Endodermal cell (in vitro differentiated cells): Measurements from ENCODE around the gene ZNF689. TPM values are rescaled to one million over a fixed set of nuclear protein-coding genes. Genes with fewer than 3 reads are reported as not detected.

Experiments used
- DNase-seq: peaks from one replicate; pipeline ENCODE4 v3.0.0-alpha.2; 2017
- H3K27ac ChIP-seq: 2 replicates; pipeline ENCODE4 v1.5.1; 2013; ENCODE audit warnings: mild to moderate bottlenecking, low read depth, low read length, moderate library complexity
- H3K27me3 ChIP-seq: 2 replicates; pipeline ENCODE4 v1.6.1; 2013; ENCODE audit warnings: mild to moderate bottlenecking, low read length, moderate library complexity; ENCODE audit not compliant: insufficient read depth, control insufficient read depth, poor library complexity, severe bottlenecking
- H3K36me3 ChIP-seq: 2 replicates; pipeline ENCODE4 v1.7.0; 2013; ENCODE audit warnings: mild to moderate bottlenecking, low read length, moderate library complexity; ENCODE audit not compliant: control insufficient read depth, insufficient read depth
- H3K4me1 ChIP-seq: one replicate; pipeline ENCODE4 v1.7.0; 2013; ENCODE audit warnings: low read length; ENCODE audit not compliant: control insufficient read depth, insufficient read depth
- H3K4me3 ChIP-seq: 2 replicates; pipeline ENCODE4 v1.5.1; 2013; ENCODE audit warnings: mild to moderate bottlenecking, low read length, moderate library complexity
- H3K9ac ChIP-seq: 2 replicates; pipeline ENCODE4 v1.6.1; 2013; ENCODE audit warnings: mild to moderate bottlenecking, low read length, moderate library complexity; ENCODE audit not compliant: poor library complexity, severe bottlenecking; ENCODE audit errors: extremely low read depth
- H3K9me3 ChIP-seq: 2 replicates; pipeline ENCODE4 v1.6.1; 2013; ENCODE audit warnings: mild to moderate bottlenecking, low read length, moderate library complexity; ENCODE audit not compliant: control insufficient read depth
- H3K27ac Mint-ChIP-seq: 2 replicates; pipeline ENCODE4 v1.8.0; 2020; ENCODE audit warnings: mixed read lengths
- H3K27me3 Mint-ChIP-seq: 2 replicates; pipeline ENCODE4 v1.8.0; 2021; ENCODE audit warnings: mild to moderate bottlenecking, mixed read lengths; ENCODE audit not compliant: insufficient read depth
- H3K36me3 Mint-ChIP-seq: 2 replicates; pipeline ENCODE4 v1.8.0; 2020; ENCODE audit warnings: low read depth, mixed read lengths
- H3K4me1 Mint-ChIP-seq: 2 replicates; pipeline ENCODE4 v1.8.0; 2020; ENCODE audit warnings: mixed read lengths
- H3K4me3 Mint-ChIP-seq: 2 replicates; pipeline ENCODE4 v1.8.0; 2020; ENCODE audit warnings: mild to moderate bottlenecking, moderate library complexity, mixed read lengths
- H3K9me3 Mint-ChIP-seq: 2 replicates; pipeline ENCODE4 v1.8.0; 2020; ENCODE audit warnings: mild to moderate bottlenecking, mixed read lengths
- WGBS, 2 experiments: methylation state at CpG; one replicate each; pipeline versions ENCODE4 v1.1.5 to v1.1.7; 2013; ENCODE audit warnings: missing lambda C conversion rate in 2 of 2, mixed read lengths in 1 of 2; ENCODE audit not compliant: insufficient coverage in 1 of 2, insufficient read length in 1 of 2; 5-methylcytosine and 5-hydroxymethylcytosine counted together
- total RNA-seq, 2 donors: library from RNA; stranded (reverse); fragmentation: NEBNext Ultra II Directional in 1 of 2; extraction: Animal tissue kit (Norgen Biotek cat#: 25700) in 1 of 2; gene quantifications; 2 replicates in 1 of 2; 3 replicates in 1 of 2; pipeline ENCODE4 v1.2.1, GENCODE V29; 2021
- TF ChIP-seq, protein P1 (sequence below): fragments of 200-600 bp; sonication (generic); conservative IDR thresholded peaks from 2 replicates; pipeline ENCODE4 v1.5.0; 2021; ENCODE audit warnings: antibody characterized with exemption, mild to moderate bottlenecking

ZNF689 gene
- total RNA-seq, 2 donors from 2014 or later, result 13.0 to 15.8 TPM

GRCh38 chr16:30553393-30553899 lies 56.7 kb downstream of the ZNF689 start:
- peaks cover 10% of the 10 kb centered on the region for H3K4me1 ChIP-seq
- H3K4me3 ChIP-seq, result no peak overlapping the region
- H3K27me3 ChIP-seq, result no peaks in the 10 kb centered on the region
- Mint-ChIP-seq H3K9me3 (peaks cover 4% of the 10 kb centered on the region), H3K27ac (peak overlapping the region; percentile 18), H3K27me3 (no peaks in the 10 kb centered on the region), H3K36me3 (peaks cover 35% of the 10 kb centered on the region), H3K4me3 (no peak overlapping the region), H3K4me1 (peaks cover 28% of the 10 kb centered on the region)
- no peaks in the 10 kb centered on the region for H3K9me3 ChIP-seq
- no peak overlapping the region for H3K27ac ChIP-seq
- TF ChIP-seq, protein P1, sequence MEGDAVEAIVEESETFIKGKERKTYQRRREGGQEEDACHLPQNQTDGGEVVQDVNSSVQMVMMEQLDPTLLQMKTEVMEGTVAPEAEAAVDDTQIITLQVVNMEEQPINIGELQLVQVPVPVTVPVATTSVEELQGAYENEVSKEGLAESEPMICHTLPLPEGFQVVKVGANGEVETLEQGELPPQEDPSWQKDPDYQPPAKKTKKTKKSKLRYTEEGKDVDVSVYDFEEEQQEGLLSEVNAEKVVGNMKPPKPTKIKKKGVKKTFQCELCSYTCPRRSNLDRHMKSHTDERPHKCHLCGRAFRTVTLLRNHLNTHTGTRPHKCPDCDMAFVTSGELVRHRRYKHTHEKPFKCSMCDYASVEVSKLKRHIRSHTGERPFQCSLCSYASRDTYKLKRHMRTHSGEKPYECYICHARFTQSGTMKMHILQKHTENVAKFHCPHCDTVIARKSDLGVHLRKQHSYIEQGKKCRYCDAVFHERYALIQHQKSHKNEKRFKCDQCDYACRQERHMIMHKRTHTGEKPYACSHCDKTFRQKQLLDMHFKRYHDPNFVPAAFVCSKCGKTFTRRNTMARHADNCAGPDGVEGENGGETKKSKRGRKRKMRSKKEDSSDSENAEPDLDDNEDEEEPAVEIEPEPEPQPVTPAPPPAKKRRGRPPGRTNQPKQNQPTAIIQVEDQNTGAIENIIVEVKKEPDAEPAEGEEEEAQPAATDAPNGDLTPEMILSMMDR, result no peak
- peaks cover 33% of the 10 kb centered on the region for H3K36me3 ChIP-seq
- DNase-seq, result no peak
- no peak overlapping the region for H3K9ac ChIP-seq
- 98 to 100% methylated on average over 1 to 2 of the region's 2 CpGs for WGBS, 2 experiments

DNA sequence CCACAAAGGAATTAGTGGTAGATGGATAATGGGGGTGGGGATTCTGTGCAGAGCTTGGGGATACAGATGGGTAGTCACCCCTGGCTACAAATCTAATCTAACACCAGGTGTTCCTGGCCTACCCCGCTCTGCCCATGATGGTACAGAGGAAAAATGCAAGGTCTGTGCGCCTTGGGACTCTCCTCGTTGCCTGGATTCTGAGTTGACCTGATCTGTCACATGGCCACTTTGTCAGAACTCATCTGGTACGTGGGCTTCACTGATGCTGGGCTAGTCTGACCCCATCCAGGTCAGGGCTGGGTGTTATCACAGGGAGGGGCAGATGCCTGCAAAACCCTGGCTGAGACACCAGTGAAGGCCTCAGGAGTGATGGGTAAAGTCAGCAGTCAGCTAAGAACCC lies 57.2 kb downstream of the ZNF689 start:
- TF ChIP-seq, protein P1, result no peak
- peaks cover 31% of the 10 kb centered on the region for H3K4me1 Mint-ChIP-seq
- peaks cover 35% of the 10 kb centered on the region for H3K36me3 Mint-ChIP-seq
- peak overlapping the region; percentile 18 for H3K27ac Mint-ChIP-seq
- Histone ChIP-seq H3K27ac (no peak overlapping the region), H3K36me3 (peaks cover 33% of the 10 kb centered on the region), H3K9ac (no peak overlapping the region), H3K4me3 (no peak overlapping the region), H3K9me3 (peaks cover 4% of the 10 kb centered on the region), H3K27me3 (no peaks in the 10 kb centered on the region), H3K4me1 (peaks cover 10% of the 10 kb centered on the region)
- no peak overlapping the region for H3K4me3 Mint-ChIP-seq
- no peaks in the 10 kb centered on the region for H3K27me3 Mint-ChIP-seq
- no peak for DNase-seq
- peaks cover 9% of the 10 kb centered on the region for H3K9me3 Mint-ChIP-seq
- 93 to 95% methylated on average over 3 to 4 of the region's 4 CpGs for WGBS, 2 experiments

Other genes starting within 250 kb of the ZNF689 start
- 10 to 100 TPM; 30.7 to 36.3 TPM for gene TBC1D10B, start 239.9 kb downstream of the ZNF689 start, total RNA-seq
- gene MYL11, start 235.6 kb downstream of the ZNF689 start, total RNA-seq, result 1 to 10 TPM in 1 of 2 donors, not detected in 1; 1.2 TPM
- gene SEPTIN1, start 227.8 kb downstream of the ZNF689 start, total RNA-seq, result 1 to 10 TPM; 1.1 to 2.3 TPM
- 10 to 100 TPM; 40.1 to 58.4 TPM for gene ZNF48, start 215.0 kb downstream of the ZNF689 start, total RNA-seq
- gene ZNF771, start 202.8 kb downstream of the ZNF689 start, total RNA-seq, result 10 to 100 TPM; 14.7 to 16.6 TPM
- 10 to 100 TPM; 54.8 to 61.9 TPM for gene DCTPP1, start 180.4 kb downstream of the ZNF689 start, total RNA-seq
- gene SEPHS2, start 164.5 kb downstream of the ZNF689 start, total RNA-seq, result 10 to 100 TPM; 35.7 to 37.5 TPM
- not detected for gene ITGAL, start 137.6 kb downstream of the ZNF689 start, total RNA-seq
- 10 to 100 TPM; 47.0 to 59.2 TPM for gene ZNF768, start 83.8 kb downstream of the ZNF689 start, total RNA-seq
- 10 to 100 TPM; 15.5 to 17.1 TPM for gene ZNF747, start 75.5 kb downstream of the ZNF689 start, total RNA-seq
- 10 to 100 TPM; 19.0 TPM for gene ZNF764, start 52.0 kb downstream of the ZNF689 start, total RNA-seq
- gene ZNF688, start 38.7 kb downstream of the ZNF689 start, total RNA-seq, result 1 to 10 TPM; 6.4 to 7.5 TPM
- gene ZNF785, start 24.7 kb downstream of the ZNF689 start, total RNA-seq, result 10 to 100 TPM; 22.5 to 24.0 TPM
- gene PRR14, start 40.6 kb upstream of the ZNF689 start, total RNA-seq, result 10 to 100 TPM; 21.2 to 35.4 TPM
- 10 to 100 TPM; 50.2 to 53.1 TPM for gene FBRS, start 48.0 kb upstream of the ZNF689 start, total RNA-seq
- gene SRCAP, start 88.8 kb upstream of the ZNF689 start, total RNA-seq, result 10 to 100 TPM; 57.7 to 66.9 TPM
- gene PHKG2, start 138.0 kb upstream of the ZNF689 start, total RNA-seq, result 10 to 100 TPM; 49.8 to 54.8 TPM
- 10 to 100 TPM in 1 of 2 donors, 1 to 10 TPM in 1; 6.9 to 12.6 TPM for gene CFAP119, start 151.7 kb upstream of the ZNF689 start, total RNA-seq
- 10 to 100 TPM; 88.4 to 95.8 TPM for gene RNF40, start 151.9 kb upstream of the ZNF689 start, total RNA-seq
- 10 to 100 TPM; 31.8 to 33.3 TPM for gene ZNF629, start 176.8 kb upstream of the ZNF689 start, total RNA-seq